Measurements from ENCODE around the gene IGF2BP2. TPM values are rescaled to one million over a fixed set of nuclear protein-coding genes. Genes with fewer than 3 reads are reported as not detected.
"Not testable (repeated sequence)": the region's sequence is repeated elsewhere in the genome, so short reads cannot be mapped to it uniquely, and the experiment has no call there.

The IGF2BP2 gene
- total RNA-seq, 1 donor, result 8.4 TPM

DNA sequence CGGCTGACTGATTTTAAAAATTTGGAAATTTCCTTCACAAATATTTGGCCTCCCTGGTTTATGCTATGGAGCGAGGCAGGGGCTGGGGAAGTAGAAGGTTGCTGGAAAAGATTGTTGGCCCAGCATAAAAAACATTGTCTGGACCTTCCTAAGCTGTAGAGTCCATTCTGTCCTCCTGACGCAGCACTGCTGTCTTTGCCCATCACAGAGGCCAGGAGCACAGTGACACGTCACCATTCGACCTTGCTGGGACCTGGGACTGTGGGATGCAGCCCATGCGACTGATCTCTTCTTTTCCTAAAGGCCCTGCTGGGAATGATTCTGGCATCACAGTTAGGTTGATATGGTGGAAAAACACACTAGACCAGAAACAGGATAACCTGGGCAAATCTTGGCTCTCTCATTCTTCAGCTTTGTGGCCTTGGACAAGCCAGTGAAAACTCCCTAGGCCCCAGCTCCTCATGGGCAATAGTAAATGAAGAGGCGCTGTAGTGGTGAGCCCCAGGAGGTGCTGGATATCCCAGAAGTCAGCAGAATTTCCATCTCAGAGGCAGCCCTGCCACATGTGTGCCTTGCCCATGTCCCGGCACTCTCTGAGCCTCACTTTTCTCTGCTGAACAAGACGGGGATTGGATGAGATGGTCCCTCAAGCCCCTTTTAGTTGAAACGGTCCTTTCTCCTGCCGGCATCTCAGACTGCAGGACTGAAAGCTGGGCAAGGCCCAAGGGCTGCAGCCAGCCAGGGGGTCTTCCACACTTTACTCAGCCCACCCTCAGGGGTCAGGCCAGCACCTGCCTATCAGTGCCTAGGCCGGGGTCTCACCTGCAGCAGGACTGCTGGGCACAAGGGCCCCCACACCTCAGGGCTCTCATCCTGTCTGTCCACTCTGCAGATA is 169.2 kb downstream of the IGF2BP2 start:
- Histone ChIP-seq H3K4me3 (ENCODE audit: low read length) (no peak overlapping the region), H3K4me1 (ENCODE audit: insufficient read depth, low read length) (peaks cover 6% of the 10 kb centered on the region), H3K9me3 (ENCODE audit: low read depth, low read length) (no peaks in the 10 kb centered on the region), H3K27me3 (ENCODE audit: insufficient read depth, low read length) (no peaks in the 10 kb centered on the region)

DNA sequence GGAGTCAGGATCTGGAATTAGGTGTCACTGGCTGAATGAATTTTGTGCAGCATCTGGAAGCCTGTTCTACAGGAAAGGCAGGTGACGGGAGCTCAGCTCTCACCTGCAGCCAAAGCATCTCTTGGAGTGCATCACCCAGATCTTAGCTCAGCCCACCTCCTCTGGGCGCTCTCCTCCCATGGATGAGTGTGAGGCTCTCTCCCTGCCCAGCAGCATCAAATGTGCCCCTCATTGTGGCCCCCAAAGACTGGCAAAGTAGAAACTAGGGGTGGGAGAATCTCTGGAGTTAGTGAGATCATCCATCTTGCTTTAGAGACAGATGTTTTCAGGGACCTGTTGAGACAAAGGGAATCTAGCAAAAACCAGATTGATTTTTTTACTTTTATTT is 170.1 kb downstream of the IGF2BP2 start:
- H3K9me3 ChIP-seq (ENCODE audit: low read depth, low read length), result no peaks in the 10 kb centered on the region
- no peak overlapping the region for H3K4me3 ChIP-seq (ENCODE audit: low read length)
- no peaks in the 10 kb centered on the region for H3K4me1 ChIP-seq (ENCODE audit: insufficient read depth, low read length)
- no peaks in the 10 kb centered on the region for H3K27me3 ChIP-seq (ENCODE audit: insufficient read depth, low read length)

DNA sequence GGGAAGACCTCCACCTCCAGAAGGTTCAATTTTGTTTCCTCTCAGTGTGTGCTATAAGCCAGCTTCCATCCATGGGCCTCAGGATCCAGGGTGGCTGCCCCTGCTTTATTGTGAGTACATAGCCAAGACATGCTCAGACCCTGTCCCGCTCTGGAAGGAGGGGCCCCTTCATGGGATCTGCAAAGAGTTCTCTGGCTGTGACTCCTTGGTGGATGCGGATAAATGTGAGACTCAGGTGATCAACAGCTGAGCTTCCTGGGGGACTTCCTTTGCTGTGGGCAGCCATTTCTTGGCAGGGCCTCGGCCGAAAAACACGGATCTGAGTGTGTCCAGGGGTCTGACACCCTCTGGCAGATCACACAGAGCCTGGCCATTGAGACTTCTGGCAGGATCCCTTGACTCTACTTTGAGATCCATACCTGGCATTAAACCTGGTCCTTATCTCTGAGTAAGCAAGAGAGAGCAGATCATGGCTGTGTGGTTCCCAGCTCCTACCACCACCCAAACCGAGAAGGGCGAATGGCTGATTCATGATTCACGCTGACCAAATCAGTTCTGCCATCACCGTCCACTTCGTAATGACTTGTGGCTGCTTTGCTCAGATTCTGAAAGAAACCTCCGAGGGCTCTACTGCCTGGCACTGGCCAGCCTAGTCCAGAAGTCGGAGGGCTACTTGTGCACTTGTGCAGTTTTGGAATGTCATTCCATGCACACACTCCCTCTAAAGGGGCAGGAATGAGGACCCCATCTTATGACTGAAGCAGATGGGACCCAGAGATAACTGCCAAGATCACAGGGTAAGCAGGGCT is 170.7 kb downstream of the IGF2BP2 start:
- no peaks in the 10 kb centered on the region for H3K27me3 ChIP-seq (ENCODE audit: insufficient read depth, low read length)
- H3K4me3 ChIP-seq (ENCODE audit: low read length), result no peak overlapping the region
- H3K9me3 ChIP-seq (ENCODE audit: low read depth, low read length), result no peaks in the 10 kb centered on the region
- no peaks in the 10 kb centered on the region for H3K4me1 ChIP-seq (ENCODE audit: insufficient read depth, low read length)

DNA sequence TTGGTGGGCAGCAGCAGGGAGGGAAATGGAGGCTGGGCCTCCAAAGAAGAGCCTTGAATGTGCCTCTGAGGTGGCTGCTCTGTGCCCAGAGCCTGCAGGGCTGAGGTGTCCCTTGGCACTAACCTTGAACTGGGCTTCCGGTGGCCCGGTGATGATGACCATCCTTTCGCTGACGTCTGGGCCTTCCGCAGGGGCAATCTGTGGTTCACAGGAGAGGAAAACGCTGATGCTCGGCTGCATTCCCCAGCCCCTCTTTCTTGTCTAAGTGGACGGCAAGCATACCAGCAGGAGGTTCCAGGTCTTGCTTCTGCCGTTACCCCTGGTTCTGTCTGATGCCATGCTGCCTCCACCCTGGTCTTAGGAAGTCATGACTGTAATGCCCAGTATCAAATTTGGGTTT is 172.9 kb downstream of the IGF2BP2 start:
- Histone ChIP-seq H3K4me3 (ENCODE audit: low read length) (no peak overlapping the region), H3K27me3 (ENCODE audit: insufficient read depth, low read length) (no peaks in the 10 kb centered on the region), H3K9me3 (ENCODE audit: low read depth, low read length) (no peaks in the 10 kb centered on the region), H3K4me1 (ENCODE audit: insufficient read depth, low read length) (peaks cover 3% of the 10 kb centered on the region)

DNA sequence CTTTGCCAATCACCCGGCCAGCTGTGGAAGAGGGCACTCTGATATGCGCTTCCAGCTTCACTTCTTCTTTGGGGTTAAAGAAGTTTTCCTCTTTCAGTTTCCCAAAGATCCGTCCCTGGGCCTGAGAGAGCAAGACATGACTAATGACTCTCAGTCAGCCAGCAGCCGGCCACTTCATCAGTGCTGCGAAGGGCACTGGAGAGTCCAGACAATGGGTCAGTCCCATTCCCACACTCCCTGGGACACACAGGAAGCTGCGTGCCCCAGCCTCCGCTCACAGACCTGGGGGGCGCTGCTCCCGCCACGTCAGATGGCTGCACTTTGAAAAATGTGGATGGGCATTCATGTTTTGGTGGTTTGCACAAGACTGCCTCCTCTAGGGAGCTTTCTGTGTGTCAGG is 175.4 kb downstream of the IGF2BP2 start:
- H3K9me3 ChIP-seq (ENCODE audit: low read depth, low read length), result no peaks in the 10 kb centered on the region
- peaks cover 6% of the 10 kb centered on the region for H3K4me1 ChIP-seq (ENCODE audit: insufficient read depth, low read length)
- H3K27me3 ChIP-seq (ENCODE audit: insufficient read depth, low read length), result no peaks in the 10 kb centered on the region
- H3K4me3 ChIP-seq (ENCODE audit: low read length), result no peak overlapping the region

DNA sequence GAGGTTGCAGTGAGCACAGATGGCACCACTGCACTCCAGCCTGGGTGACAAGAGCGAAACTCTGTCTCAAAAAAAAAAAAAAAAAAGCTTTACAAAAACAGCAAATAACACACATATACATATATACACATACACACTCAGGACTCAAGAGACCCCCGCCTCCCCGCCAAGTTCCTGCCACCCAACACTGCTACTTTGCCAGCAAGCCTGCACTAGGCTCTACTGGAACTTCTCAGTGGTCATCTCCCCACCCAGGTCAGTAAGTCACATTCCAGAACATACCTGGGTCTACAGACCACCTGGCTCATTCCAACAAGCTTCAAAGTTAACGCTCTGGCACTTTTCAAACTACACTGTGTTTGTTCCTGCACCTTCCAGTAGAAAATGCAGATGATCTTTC is 176.4 kb downstream of the IGF2BP2 start:
- H3K9me3 ChIP-seq (ENCODE audit: low read depth, low read length), result no peaks in the 10 kb centered on the region
- H3K4me3 ChIP-seq (ENCODE audit: low read length), result no peak overlapping the region
- H3K4me1 ChIP-seq (ENCODE audit: insufficient read depth, low read length), result peaks cover 6% of the 10 kb centered on the region
- no peaks in the 10 kb centered on the region for H3K27me3 ChIP-seq (ENCODE audit: insufficient read depth, low read length)

DNA sequence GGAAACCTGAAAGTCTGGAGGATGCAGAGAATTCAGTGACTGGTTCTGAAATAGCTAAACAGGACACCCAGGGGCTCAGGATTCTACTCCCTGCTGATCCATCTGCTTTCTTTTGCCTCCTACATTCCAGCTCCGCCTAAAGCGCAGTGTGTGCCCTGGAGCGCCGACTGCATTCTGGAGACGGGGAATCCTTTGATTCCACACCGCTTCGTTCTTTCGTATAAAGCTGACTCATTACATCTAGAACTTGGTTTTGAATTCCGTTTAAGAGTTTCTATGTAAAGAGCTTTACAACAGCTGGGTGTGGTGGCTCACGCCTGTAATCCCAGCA is 177.0 kb downstream of the IGF2BP2 start:
- Histone ChIP-seq H3K4me3 (ENCODE audit: low read length) (no peak overlapping the region), H3K4me1 (ENCODE audit: insufficient read depth, low read length) (peaks cover 6% of the 10 kb centered on the region), H3K9me3 (ENCODE audit: low read depth, low read length) (no peaks in the 10 kb centered on the region), H3K27me3 (ENCODE audit: insufficient read depth, low read length) (no peaks in the 10 kb centered on the region)

DNA sequence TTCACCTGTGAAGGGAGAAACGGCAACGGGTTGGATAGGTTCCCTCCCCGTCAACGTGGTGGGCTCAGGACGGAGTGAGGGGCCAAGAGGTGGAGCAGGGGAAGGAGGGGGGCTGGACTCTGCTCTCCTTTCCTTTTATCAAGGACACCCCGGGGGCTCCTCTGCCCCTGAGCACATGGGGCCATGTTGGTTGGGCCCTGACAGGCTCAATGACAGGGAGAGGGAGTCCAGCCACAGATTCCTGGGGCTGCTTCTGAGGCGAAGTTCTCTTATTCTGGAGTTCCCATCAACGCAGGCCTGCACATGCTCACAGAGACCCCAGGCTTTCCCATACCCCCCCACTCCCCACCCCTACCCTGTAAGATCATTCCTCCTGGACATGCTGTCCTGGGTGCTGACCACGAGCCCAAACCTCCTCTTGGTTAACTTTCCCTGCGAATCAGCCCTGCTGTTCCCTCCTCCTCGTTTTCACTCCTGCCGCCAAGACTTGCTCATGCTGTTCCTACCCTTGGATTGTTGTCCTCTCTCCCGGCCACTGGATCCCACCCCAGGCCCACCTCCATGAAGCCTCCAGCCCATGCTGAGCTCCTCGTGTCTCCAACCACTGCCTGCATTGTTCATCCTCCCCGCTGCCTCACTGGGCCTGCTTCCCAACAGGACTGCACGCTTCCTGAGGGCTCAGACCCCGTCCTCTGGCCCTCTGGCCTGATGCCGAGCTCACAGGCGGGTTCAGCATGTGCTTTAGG is 177.5 kb downstream of the IGF2BP2 start:
- Histone ChIP-seq H3K9me3 (ENCODE audit: low read depth, low read length) (no peaks in the 10 kb centered on the region), H3K4me3 (ENCODE audit: low read length) (no peak overlapping the region), H3K4me1 (ENCODE audit: insufficient read depth, low read length) (peaks cover 6% of the 10 kb centered on the region), H3K27me3 (ENCODE audit: insufficient read depth, low read length) (no peaks in the 10 kb centered on the region)

DNA sequence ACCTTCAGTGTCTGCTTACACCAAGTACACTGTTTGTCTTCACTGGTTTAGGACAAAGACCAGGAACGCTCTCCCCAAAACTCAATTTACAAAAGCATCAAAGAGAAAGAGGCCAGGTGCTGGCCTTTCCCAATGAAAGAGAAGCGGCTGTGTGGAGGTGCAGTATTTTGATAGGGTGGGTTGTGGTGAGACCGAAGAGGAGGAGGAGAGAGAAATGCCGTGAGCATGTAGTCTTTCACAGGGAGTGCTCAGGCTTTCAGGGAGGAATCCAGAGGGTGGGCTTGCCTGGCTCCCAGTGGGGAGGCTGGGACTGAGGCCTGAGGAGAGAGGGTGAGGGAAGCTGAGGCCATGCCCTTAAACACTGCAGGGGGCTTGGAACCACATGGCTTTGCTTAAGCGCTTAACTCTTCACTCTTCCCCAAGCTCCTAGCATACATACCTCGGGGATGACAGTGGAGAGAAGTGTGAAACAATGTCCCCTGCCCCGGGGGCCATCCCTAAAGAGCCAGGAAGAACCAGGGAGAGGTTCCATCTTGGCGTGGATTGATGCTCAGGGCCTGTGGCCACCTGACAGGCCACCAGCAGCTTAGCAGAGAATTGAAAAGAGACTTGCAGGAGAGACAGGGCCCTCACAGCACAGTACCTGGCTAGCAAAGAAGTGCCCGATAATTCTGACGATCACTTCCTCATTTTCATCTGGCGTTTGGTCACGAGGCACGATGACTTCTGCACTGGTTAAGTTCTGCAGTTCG is 178.3 kb downstream of the IGF2BP2 start:
- H3K27me3 ChIP-seq (ENCODE audit: insufficient read depth, low read length), result no peaks in the 10 kb centered on the region
- H3K4me1 ChIP-seq (ENCODE audit: insufficient read depth, low read length), result peaks cover 6% of the 10 kb centered on the region
- H3K9me3 ChIP-seq (ENCODE audit: low read depth, low read length), result no peaks in the 10 kb centered on the region
- H3K4me3 ChIP-seq (ENCODE audit: low read length), result no peak overlapping the region

DNA sequence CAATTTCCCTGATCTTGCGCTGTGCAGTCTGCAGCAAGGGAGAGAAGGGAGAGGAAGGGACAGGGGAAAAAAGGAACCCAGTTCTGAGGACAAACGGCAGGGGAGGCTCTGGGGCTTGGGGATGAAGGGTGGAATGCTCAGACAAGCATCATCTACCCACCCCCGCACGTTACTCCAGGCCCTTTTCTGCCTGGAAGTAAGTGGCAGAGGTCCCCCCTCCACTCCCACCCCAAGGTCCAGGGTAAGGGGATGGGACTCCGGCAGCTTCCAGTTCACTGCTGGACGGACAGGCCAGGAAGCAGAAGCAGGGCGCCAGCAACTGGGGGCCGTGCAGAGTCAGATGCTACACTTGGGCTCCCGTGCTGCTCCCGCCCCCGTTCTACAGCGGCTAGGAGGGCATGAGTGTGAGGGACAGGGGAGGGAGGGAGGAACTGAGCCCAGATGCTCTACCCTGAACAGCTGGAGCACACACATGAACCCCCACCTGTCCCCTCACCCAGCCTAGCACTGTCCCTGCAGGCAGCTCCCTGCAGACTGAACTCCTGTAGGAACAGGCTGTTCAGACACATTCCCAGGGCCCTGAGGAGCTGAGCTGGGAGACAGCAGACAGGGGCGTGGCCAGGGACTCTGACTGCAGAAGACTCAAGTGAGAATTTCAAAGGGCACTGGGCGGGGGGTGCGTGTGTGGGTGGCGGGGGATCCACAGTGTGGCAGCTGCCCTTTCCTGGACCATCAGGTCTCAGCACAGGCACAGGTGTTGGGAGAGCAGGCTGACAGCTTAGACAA is 179.1 kb downstream of the IGF2BP2 start:
- peaks cover 6% of the 10 kb centered on the region for H3K4me1 ChIP-seq (ENCODE audit: insufficient read depth, low read length)
- H3K9me3 ChIP-seq (ENCODE audit: low read depth, low read length), result no peaks in the 10 kb centered on the region

DNA sequence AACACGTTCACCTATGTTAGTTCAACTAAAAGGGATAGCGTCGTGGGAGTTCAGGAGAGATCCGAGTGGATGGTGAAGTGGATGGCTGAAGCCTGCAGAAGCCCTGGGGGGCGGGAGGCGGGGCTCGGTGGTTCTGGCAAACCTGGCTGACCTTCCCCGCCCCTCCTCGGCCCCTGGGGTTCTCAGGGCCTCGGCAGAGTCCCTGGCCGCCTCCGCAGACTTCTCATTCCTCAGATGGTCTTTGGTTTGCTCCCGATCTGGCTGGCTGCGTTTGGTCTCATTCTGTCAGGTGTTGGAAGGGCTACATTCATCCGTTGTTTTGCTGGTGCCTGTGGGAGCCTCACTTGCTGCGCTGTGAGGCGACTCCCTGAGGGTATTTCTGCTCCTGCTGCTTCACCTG is 179.7 kb downstream of the IGF2BP2 start:
- not testable (repeated sequence) for H3K4me3 ChIP-seq (ENCODE audit: low read length); H3K4me1 ChIP-seq (ENCODE audit: insufficient read depth, low read length); H3K9me3 ChIP-seq (ENCODE audit: low read depth, low read length); H3K27me3 ChIP-seq (ENCODE audit: insufficient read depth, low read length)

More for the DNA sequence above, 179.1 kb downstream of the IGF2BP2 start:
- Histone ChIP-seq H3K4me3 (ENCODE audit: low read length) (no peak overlapping the region), H3K27me3 (ENCODE audit: insufficient read depth, low read length) (no peaks in the 10 kb centered on the region)

DNA sequence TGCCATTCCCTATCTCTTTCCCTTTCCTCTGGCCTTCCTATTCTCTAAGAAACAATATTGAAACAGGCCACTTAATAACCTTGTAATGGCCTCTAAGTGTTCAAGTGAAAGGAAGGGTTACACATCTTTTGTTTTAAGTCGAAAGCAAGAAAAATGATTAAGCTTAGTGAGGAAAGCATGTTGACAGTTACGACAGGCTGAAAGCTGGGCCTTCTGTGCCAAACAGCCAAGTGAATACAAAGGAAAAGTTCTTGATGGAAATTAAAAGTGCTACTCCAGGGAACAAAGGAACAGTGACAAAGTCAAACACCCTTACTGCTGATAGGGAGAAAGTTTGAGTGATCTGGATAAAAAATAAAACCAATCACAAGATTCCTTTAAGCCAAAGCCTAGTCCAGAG is 184.5 kb downstream of the IGF2BP2 start:
- H3K27me3 ChIP-seq (ENCODE audit: insufficient read depth, low read length), result no peaks in the 10 kb centered on the region
- no peak overlapping the region for H3K4me3 ChIP-seq (ENCODE audit: low read length)

DNA sequence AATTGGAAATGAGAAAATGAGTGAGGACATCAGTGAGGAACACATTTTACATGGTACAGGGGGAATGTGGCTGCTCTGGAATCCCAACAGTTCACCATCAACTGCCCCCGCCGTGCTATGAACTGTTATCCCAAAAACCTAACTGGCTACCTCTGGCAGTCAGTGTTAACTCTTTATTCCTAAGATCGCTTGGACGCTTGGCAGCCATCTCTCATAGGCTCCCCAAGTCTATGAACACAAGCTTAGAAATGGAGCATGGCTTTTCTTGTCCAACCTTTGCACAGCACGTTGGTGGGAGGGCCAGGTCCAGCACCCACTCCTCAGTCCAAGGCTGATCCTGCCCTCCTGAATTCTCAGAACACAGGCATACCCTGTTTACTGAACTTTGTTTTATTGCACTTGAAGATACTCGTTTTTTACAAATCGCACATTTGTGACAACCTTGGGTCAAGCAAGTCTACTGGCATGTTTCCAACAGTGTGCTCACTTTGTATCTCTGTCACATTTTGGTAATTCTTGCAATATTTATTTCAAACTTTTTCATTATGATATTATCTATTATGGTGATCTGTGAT is 185.1 kb downstream of the IGF2BP2 start:
- Histone ChIP-seq H3K9me3 (ENCODE audit: low read depth, low read length) (no peaks in the 10 kb centered on the region), H3K4me3 (ENCODE audit: low read length) (no peak overlapping the region), H3K27me3 (ENCODE audit: insufficient read depth, low read length) (no peaks in the 10 kb centered on the region), H3K4me1 (ENCODE audit: insufficient read depth, low read length) (no peaks in the 10 kb centered on the region)

More for the DNA sequence above, 184.5 kb downstream of the IGF2BP2 start:
- no peaks in the 10 kb centered on the region for H3K9me3 ChIP-seq (ENCODE audit: low read depth, low read length)
- H3K4me1 ChIP-seq (ENCODE audit: insufficient read depth, low read length), result no peaks in the 10 kb centered on the region

DNA sequence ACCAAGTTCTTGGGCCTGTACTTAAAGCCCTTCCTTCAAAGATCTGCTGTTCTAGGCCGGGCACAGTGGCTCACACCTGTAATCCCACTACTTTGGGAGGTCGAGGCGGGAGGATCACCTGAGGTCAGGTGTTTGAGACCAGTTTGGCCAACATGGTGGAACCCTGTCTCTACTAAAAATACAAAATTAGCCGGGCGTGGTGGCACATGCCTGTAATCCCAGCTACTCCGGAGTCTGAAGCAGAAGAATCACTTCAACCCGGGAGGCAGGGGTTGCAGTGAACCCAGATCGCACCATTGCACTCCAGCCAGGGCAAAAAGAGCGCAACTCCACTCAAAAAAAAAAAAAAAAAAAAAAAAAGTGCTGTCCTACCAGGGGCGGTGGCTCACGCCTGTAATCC is 186.2 kb downstream of the IGF2BP2 start:
- H3K9me3 ChIP-seq (ENCODE audit: low read depth, low read length); H3K4me3 ChIP-seq (ENCODE audit: low read length); H3K27me3 ChIP-seq (ENCODE audit: insufficient read depth, low read length); H3K4me1 ChIP-seq (ENCODE audit: insufficient read depth, low read length): not testable (repeated sequence)

Measured in mononuclear cell (primary cell).